Measurements from ENCODE around the gene BMP7. TPM values are rescaled to one million over a fixed set of nuclear protein-coding genes. Genes with fewer than 3 reads are reported as not detected.

Gene BMP7
- total and polyA plus RNA-seq, 2 donors (not counting 3 experiments of a cell fraction or from before 2014, with no cell fraction given) = not detected

DNA sequence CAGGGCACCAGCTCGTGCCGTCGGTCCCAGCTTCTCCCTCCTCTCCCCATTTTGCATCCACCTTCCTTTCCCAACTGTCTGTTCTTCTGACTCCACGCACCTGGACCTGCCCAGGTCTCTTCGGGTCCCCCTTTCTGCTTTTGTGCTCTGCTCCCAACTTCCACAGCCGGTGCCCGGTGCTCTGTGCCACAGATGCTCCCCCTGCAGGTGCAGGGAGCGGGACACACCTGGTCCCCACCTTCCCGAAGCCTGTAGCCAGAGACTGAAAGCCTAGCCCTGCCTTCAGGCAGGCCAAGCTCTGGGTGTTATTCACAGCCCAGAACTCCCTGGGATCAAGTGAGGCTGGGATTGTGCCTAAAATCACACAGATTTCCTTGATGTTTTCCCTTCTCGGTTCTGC is 24.6 kb upstream of the BMP7 start:
- CTCF ChIA-PET = no interaction called here

DNA sequence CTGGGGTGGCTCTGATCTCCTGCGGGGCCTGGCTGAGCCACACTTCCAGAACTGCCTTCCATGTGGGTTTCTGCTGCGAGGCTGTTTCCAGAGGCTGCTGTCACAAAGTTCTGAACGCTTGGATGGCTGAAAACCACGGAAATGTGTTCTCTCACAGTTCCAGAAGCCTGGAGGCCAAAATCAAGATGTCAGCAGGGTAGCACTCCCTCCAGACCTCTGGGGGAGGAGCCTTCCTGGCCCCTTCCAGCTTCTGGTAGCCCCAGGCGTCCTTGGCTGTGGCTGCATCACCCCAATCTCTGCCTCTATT is 23.7 kb upstream of the BMP7 start:
- H3K9ac ChIP-seq (replicated peaks; ENCODE audit: extremely low read depth, insufficient read depth, low read length) = no peak overlapping the region
- peaks cover 0 to 1% of the 10 kb centered on the region in 2 experiments for H3K27me3 ChIP-seq (ENCODE audit: control insufficient read depth in 2 of 2, insufficient read depth in 2 of 2, low read length in 2 of 2)
- no peak overlapping the region for H3K27ac ChIP-seq (ENCODE audit: insufficient read depth, low read depth, low read length)
- H3K79me2 ChIP-seq (ENCODE audit: control insufficient read depth, insufficient read depth, low read length) = no peaks in the 10 kb centered on the region
- H2AFZ ChIP-seq (ENCODE audit: low read depth, low read length) = no peak overlapping the region
- no TSS peak for BruUV-seq (replicated peaks)
- dilution Hi-C loops (cut with MboI; ENCODE audit: extremely low pct_ligation_motif_present, low sequenced_read_pairs) = no loop called here
- H3K36me3 ChIP-seq (ENCODE audit: control insufficient read depth in 2 of 2, extremely low read depth in 1 of 2, insufficient read depth in 2 of 2, low read length in 2 of 2) = no peaks in the 10 kb centered on the region
- no peak for TF ChIP-seq POLR2AphosphoS5 (IDR thresholded peaks at IDR 0.05; ENCODE audit: insufficient read depth, low read depth, low read length)
- TF ChIP-seq, protein P1, sequence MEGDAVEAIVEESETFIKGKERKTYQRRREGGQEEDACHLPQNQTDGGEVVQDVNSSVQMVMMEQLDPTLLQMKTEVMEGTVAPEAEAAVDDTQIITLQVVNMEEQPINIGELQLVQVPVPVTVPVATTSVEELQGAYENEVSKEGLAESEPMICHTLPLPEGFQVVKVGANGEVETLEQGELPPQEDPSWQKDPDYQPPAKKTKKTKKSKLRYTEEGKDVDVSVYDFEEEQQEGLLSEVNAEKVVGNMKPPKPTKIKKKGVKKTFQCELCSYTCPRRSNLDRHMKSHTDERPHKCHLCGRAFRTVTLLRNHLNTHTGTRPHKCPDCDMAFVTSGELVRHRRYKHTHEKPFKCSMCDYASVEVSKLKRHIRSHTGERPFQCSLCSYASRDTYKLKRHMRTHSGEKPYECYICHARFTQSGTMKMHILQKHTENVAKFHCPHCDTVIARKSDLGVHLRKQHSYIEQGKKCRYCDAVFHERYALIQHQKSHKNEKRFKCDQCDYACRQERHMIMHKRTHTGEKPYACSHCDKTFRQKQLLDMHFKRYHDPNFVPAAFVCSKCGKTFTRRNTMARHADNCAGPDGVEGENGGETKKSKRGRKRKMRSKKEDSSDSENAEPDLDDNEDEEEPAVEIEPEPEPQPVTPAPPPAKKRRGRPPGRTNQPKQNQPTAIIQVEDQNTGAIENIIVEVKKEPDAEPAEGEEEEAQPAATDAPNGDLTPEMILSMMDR (IDR thresholded peaks at IDR 0.05; ENCODE audit: extremely low read depth in 1 of 2, insufficient read depth in 1 of 2, low read depth in 1 of 2, low read length in 2 of 2) = no peak
- TF ChIP-seq FOS (IDR thresholded peaks at IDR 0.05; ENCODE audit: borderline replicate concordance, insufficient read depth, low read length) = no peak
- TF ChIP-seq, protein P2, sequence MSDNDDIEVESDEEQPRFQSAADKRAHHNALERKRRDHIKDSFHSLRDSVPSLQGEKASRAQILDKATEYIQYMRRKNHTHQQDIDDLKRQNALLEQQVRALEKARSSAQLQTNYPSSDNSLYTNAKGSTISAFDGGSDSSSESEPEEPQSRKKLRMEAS (IDR thresholded peaks at IDR 0.05; ENCODE audit: insufficient read depth, insufficient read length) = no peak
- TF ChIP-seq POLR2A (IDR thresholded peaks at IDR 0.05; ENCODE audit: low read depth, low read length) = no peak
- ChIA-PET POLR2A (interaction anchor here (0.6 kb wide), 1 partner anchor 708 kb away, joined by 3 read pairs; no protein-coding TSS in a partner anchor), CTCF (no interaction called here)
- no peaks in the 10 kb centered on the region for H3K9me3 ChIP-seq (replicated peaks; ENCODE audit: control insufficient read depth, insufficient read depth, low read length)
- H3K9me1 ChIP-seq (replicated peaks; ENCODE audit: control insufficient read depth, extremely low read depth, insufficient read depth, low read length) = no peaks in the 10 kb centered on the region
- H4K20me1 ChIP-seq (replicated peaks; ENCODE audit: control insufficient read depth, extremely low read depth, insufficient read depth, low read length) = no peaks in the 10 kb centered on the region
- no peak for FAIRE-seq
- intact Hi-C loops (cut with micrococcal nuclease) = no loop called here
- no peaks in the 10 kb centered on the region for H3K4me1 ChIP-seq (ENCODE audit: control insufficient read depth, extremely low read depth, insufficient read depth, low read length)
- no peak overlapping the region for H3K4me2 ChIP-seq (ENCODE audit: insufficient read depth, low read length)
- no peak for DNase-seq (ENCODE audit: low read depth, low spot score)
- H3K4me3 ChIP-seq (replicated peaks in 1 of 3; ENCODE audit: insufficient read depth in 1 of 3, low read depth in 1 of 3, low read length in 3 of 3) = no peak overlapping the region

More for the DNA sequence above, 24.6 kb upstream of the BMP7 start:
- intact Hi-C loops (cut with micrococcal nuclease) (no loop called here), dilution Hi-C loops (cut with MboI; ENCODE audit: extremely low pct_ligation_motif_present, low sequenced_read_pairs) (no loop called here)
- Histone ChIP-seq H3K27ac (ENCODE audit: insufficient read depth, low read depth, low read length) (no peak overlapping the region), H3K9me3 (replicated peaks; ENCODE audit: control insufficient read depth, insufficient read depth, low read length) (no peaks in the 10 kb centered on the region), H2AFZ (ENCODE audit: low read depth, low read length) (no peak overlapping the region), H3K79me2 (ENCODE audit: control insufficient read depth, insufficient read depth, low read length) (no peaks in the 10 kb centered on the region), H3K9me1 (replicated peaks; ENCODE audit: control insufficient read depth, extremely low read depth, insufficient read depth, low read length) (no peaks in the 10 kb centered on the region), H4K20me1 (replicated peaks; ENCODE audit: control insufficient read depth, extremely low read depth, insufficient read depth, low read length) (no peaks in the 10 kb centered on the region), H3K4me2 (ENCODE audit: insufficient read depth, low read length) (no peak overlapping the region), H3K36me3 (ENCODE audit: control insufficient read depth in 2 of 2, extremely low read depth in 1 of 2, insufficient read depth in 2 of 2, low read length in 2 of 2) (no peaks in the 10 kb centered on the region), H3K9ac (replicated peaks; ENCODE audit: extremely low read depth, insufficient read depth, low read length) (no peak overlapping the region), H3K27me3 (ENCODE audit: control insufficient read depth in 2 of 2, insufficient read depth in 2 of 2, low read length in 2 of 2) (peaks cover 0 to 1% of the 10 kb centered on the region in 2 experiments), H3K4me1 (ENCODE audit: control insufficient read depth, extremely low read depth, insufficient read depth, low read length) (no peaks in the 10 kb centered on the region), H3K4me3 (replicated peaks in 1 of 3; ENCODE audit: insufficient read depth in 1 of 3, low read depth in 1 of 3, low read length in 3 of 3) (no peak overlapping the region)
- DNase-seq (ENCODE audit: low read depth, low spot score) = no peak
- BruUV-seq (replicated peaks) = no TSS peak
- TF ChIP-seq MYC (IDR thresholded peaks at IDR 0.05; ENCODE audit: low read depth, low read length) (no peak), FOS (IDR thresholded peaks at IDR 0.05; ENCODE audit: borderline replicate concordance, insufficient read depth, low read length) (no peak), POLR2AphosphoS5 (IDR thresholded peaks at IDR 0.05; ENCODE audit: insufficient read depth, low read depth, low read length) (no peak), GATA2 (IDR thresholded peaks at IDR 0.05; ENCODE audit: insufficient read depth, insufficient read length, low read depth, low read length) (no peak), JUN (IDR thresholded peaks at IDR 0.05; ENCODE audit: borderline replicate concordance, insufficient read depth, insufficient read length, low read depth) (no peak), POLR2A (IDR thresholded peaks at IDR 0.05; ENCODE audit: low read depth, low read length) (no peak), EZH2 (IDR thresholded peaks at IDR 0.05; ENCODE audit: borderline replicate concordance, low read depth, low read length, severe bottlenecking) (no peak)
- TF ChIP-seq, protein P1 (IDR thresholded peaks at IDR 0.05; ENCODE audit: extremely low read depth in 1 of 2, insufficient read depth in 1 of 2, low read depth in 1 of 2, low read length in 2 of 2) = no peak
- FAIRE-seq = no peak
- POLR2A ChIA-PET = no interaction called here

All from endothelial cell of umbilical vein (primary cell).